Pons (tissue), 1 donor: ENCODE measurements around the gene CPN2.

Experiments
- DNase-seq: peaks from one replicate; pipeline ENCODE4 v3.0.0-alpha.2; 2016; ENCODE audit warnings: low spot score

The CPN2 gene, protein sequence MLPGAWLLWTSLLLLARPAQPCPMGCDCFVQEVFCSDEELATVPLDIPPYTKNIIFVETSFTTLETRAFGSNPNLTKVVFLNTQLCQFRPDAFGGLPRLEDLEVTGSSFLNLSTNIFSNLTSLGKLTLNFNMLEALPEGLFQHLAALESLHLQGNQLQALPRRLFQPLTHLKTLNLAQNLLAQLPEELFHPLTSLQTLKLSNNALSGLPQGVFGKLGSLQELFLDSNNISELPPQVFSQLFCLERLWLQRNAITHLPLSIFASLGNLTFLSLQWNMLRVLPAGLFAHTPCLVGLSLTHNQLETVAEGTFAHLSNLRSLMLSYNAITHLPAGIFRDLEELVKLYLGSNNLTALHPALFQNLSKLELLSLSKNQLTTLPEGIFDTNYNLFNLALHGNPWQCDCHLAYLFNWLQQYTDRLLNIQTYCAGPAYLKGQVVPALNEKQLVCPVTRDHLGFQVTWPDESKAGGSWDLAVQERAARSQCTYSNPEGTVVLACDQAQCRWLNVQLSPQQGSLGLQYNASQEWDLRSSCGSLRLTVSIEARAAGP

DNA sequence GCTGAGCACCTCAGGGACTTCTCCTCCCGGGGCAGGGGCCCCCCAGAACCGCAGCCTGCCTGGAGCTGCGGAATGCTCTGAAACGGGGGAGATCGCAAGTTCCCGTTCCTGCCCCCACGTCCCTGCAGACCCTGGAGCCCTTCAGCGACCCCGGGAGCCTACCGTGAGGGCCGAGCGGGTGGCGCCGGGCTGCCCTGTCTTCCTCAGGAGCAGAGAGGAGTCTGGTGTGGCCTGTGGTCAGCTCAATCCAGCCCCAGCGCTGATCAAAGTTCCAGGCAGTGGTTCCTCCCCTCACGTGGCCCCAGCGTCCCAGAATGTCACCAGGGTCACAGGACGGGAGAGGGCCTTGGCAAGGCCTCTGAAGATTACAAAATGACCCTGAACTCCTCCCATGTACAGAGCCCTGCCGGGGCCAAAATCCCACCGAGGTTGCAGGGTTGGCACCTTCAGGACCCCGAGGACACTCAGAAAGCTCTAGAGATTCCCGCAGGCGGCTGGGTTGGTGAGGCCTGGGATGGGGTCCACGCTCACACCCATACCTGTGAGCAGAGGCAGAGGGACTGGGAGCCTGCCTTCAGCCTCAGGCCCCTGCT lies at the start of gene CPN2:
Gene CPN2, minus strand, starts transcription at position 249 of the 593 bp plus-strand sequence. CDS start 8,626 bp downstream, outside the sequence.
- DNase-seq, result no peak

DNA sequence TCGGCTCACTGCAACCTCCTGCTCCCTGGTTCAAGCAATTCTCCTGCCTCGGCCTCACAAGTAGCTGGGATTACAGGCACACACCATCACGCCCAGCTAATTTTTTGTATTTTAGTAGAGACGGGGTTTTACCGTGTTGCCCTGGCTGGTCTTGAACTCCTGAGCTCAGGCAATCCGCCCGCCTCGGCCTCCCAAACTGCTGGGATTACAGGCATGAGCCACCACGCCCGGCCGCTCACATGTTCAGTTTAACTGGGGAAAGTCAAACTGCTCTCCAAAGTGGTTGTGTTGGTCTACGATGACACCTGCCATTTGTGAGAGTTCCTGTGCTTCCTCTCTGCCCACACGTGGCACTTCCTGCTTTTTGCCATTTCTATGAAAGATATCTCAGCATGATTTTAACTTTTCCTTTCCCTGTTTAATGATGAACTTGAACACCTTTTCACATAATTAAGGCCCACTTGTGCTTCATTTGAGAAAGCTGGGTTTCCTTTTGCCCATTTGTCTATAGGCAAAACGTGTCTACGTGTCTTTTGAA lies 48.8 kb upstream of the CPN2 start:
- no peak for DNase-seq

DNA sequence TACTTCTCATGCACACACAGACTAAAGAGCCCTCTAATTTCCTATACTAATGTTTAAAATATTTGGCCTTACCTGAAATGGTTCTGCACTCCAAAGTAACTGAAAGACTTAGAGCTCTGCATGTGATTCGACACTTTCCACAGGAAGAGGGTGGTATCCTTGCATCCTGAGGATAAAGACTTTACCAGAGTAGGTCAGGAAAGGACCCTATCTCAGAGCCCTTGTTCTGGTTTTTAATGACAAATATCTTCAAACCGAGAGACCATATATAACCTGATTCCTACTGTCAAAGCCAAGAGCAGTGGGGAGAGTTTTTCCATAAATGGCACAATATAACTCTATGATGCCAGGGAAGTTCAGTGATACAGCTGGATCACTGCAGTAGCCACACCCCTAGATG lies 48.0 kb upstream of the CPN2 start, which contains the start of gene GP5:
Gene GP5, minus strand, starts transcription at position 101 of the 400 bp plus-strand sequence. CDS start 984 bp downstream, outside the sequence.
- DNase-seq, result no peak

DNA sequence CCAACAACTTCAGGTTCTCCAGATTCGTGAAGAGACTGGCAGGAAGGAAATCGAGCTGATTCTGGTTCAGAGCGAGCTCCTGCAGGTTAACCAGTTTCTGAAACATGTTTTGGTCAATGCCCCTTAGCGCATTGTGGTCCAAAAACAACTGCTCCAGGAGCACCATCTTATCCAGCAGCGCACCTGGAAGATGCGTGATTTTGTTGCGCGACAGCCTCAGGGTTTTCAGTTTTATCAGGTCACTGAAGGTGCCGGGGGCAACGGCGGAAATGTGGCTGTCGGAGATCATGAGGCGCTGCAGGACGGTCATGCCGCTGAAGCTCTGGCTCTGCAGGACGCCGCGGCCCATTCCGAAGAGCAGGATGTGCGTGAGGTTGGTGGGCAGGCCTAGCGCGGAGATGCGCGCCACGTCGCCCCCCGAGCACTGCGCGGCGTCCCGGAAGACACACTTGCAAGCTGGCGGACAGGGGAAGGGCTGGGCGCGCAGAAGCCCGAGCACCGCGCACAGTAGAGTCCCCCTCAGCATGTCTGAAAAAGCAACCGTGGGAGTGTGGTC lies 46.7 kb upstream of the CPN2 start:
- DNase-seq, result no peak

DNA sequence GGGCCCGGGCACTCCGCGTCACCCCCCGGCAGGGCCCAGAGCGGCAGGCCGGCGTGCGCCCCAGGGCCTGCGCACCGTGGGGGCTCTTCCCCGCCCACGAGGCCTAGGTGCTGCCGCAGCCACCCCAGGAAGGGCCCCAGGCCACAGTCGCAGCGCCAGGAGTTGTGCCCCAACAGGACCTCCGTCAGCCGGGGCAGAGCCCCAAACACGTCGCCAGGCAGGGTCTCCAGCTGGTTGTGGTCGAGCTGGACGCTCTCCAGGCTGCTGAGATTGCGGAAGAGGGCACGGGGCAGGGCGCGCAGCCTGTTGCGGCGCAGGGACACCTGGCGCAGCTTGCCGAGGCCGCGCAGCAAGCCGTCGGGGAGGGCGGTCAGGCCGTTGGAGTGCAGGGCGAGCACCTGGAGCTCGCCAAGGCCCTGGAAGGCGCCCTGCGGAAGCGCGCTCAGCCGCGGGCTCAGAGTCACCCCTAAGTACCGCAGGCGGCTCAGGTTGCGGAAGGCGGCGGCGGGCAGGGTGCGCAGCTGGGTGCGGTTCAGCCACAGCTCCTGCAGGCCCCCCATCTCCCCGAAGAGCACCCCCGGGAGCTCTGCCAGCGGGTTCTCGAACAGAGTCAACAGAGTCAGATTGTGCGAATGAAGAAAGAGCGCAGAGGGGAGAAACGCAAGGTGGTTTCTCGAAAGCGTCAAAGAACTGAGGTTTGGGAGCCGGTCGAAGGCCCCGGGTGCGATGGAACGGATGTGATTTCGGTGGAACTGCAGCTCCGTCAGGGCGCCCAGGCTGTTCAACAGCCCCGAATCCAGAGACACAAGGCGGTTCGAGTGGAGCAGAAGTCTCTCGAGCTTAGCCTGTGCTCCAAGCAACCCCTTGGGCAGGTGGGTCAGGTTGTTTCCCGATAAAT lies 46.0 kb upstream of the CPN2 start:
- no peak for DNase-seq

DNA sequence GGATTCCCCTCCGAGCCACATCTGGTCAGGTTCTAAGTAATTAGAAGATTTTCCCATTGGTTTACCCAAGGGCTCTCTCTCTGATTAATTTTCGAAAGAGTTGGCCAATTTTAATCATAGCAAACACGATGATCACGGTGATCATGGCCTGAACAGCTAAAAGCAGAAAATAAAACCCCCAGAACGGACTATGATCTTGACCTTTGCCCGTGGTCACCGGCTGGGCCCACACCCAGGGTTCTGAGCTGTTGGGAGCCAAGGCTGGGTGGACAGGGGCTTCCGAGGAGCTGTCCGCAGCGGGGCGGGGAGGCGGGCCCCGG lies 45.4 kb upstream of the CPN2 start:
- no peak for DNase-seq

DNA sequence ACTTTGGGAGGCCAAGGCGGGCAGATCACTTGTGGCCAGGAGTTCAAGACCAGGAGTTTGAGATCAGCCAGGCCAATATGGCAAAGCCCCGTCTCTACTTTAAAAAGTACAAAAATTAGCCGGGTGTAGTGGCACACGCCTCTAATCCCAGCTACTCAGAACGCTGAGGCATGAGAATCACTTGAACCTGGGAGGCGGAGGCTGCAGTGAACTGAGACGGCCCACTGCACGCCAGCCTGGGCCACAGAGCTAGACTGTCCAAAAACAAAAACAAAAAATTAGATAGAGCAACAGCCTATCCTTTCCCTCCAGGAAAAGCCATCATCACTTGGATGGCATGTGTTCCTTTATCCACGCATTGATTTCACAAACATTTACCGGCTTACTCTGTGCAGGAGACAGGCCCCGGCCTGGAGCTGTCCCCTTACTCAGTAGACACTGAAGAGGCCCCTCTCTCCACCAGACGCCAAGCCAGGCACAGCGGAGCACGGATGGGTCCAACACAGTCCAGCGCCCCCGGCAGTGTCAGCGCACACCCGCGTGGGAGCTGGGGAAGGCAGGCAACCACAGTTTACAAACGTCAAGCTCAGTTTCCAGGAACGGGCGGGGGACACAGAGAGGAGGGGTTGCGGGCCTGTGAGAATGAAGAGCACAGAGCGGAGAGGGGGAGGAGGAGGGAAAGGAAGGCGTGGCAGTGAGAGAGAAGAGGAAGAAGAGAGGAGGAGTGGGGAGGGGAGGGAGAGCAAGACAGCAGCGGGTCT lies 44.8 kb upstream of the CPN2 start:
- DNase-seq, result no peak

DNA sequence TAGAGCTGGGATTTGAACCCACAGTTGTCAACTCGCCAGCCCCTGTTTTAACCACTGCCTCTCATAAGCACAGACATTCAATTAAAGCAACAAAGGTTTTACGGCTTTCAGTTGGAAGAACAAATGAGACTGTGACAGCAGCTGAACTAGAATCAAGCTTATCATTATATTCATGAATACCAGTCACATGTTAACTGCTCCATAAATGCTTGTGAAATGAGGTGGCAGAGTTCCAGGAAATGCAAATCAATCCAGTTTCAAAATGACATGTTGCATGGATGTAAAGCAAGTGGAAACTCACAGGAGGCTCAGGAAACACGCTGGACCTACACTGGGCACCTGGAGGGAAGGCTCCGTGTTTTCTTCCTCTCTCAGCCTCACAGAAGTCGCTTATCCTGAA lies 44.1 kb upstream of the CPN2 start:
- DNase-seq, result no peak

DNA sequence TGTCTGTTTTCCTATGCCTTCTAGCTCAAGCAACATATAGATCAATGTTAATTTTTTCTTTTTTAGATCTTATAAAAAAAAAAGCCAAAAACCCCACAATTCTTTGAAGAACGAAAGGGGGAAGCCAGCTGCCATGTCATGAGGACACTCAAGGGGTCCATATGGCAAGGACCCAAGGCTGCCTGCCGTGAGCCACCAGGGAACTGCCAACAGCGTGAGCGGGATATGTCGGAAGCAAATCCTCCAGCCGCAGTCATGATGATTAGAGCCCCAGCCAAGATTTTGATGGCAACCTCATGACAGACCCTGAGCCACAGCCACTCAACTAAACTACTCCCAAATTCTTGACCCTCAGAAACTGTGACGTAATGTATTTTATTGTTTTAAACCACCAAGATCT lies 41.4 kb upstream of the CPN2 start:
- no peak for DNase-seq

DNA sequence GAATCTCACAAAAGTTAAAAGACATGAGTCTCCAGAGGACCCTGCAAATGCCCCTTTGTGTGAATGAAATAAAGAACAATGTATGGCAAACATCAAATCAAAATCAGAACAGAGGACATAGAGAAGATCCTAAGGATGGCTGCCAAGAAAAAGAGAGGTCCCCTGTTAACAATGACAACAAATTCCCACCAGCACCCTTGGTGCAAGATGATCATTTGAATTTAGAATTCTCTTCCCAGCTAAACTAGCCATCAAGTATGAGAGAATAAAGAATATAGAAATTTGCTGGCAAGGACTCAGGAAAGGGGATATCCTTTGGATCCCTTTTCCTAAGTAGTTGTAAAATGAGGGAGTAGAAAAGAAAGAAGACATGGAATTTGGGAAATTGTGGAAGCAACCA lies 39.7 kb upstream of the CPN2 start:
- no peak for DNase-seq

DNA sequence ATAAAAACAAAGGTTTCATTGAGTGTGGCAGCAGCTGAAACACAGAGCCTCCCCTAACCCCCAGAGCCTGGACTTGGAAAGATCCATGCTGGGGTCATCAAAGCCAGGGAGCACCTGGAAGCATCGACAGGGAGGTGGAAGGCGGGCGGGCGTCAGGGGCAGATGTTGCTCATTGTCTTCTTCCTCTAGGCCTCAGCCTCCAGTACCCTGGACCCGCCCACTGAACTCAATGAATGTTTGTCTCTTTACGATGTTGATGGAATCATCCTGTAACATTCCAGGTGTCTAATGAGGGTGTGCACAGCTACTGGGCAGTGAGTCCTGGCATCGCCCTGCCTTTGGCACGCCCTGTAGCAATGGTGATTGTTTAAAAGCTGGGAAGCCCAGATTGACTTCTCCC lies 38.1 kb upstream of the CPN2 start:
- DNase-seq, result no peak

DNA sequence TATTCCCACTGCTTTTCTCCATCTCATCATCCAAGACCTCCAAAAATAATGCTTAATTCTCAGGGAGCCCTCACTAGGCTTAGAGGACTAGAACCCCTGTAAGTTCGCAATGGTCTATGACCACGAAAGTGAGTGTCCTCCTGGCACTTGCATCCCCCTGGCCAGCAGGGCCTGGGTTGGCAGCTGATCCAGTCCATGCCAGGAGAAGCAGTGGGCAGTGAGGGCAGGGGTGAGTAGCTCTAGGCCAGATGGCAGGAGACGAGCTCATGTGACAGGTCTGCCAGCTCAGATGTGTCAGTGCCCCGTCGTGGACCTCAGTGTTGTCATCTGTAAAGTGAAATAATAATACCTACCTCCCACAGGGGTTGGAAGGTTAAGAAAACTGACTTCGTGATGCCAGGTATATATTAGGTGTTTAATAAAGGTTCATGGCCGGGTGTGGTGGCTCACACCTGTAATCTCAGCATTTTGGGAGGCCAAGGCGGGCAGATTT lies 36.8 kb upstream of the CPN2 start:
- no peak for DNase-seq

DNA sequence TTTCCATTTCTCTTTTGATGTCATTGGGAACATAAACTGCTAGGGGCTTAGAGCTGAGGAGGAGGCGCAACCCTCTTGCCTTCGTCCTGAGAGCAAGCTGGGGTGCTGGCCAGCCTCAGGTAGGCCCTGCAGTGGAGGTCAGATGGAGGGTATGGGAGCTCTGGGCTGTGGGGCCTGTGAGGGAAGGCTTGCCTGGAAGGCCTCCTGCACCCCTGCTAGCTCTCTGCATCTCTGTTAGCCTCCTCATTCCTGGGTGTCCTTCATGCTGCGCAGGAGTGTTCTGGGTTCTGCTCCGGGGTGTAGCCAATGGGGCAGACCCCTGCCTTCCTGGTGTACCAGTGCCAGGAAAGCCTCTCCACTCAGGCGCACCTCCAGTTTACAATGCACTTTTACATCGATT lies 36.1 kb upstream of the CPN2 start:
- DNase-seq, result no peak

DNA sequence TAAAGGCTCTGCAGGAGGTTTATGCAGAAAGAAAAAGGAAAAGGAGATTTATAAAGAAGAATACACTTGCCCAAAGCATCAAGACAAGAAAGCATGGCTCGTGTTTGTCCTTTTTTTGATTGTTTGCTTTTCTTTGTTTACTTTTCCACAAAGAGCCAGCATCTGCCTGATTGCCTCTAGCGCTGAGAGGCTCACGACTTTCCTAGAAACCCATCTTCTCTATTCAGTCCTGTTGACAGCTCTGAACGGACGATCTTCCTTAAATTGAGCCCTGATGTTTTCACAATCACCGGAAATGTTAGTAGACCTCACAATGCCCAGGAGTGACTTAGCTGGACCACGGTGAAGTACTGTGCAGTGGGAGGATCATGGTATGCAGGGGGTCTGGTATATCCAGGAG lies 35.5 kb upstream of the CPN2 start:
- no peak for DNase-seq

DNA sequence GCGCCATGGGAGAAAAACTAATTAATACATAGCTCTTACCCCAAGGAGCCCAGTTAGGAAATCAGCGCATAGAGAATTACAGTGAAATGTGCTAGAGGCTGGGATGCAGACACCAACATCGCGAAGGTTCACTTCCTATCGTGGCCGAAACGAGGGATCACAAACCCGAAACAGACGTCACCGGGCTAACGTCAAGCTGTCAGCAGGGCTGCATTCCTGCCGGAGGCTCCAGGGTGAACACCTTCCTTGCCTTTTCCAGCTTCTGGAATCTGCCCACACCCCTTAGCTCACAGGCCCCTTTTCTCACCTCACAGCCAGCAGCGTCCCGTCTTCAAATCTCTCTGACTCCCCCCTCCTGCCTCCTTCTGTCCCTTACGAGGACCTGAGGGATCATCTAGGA lies 34.9 kb upstream of the CPN2 start:
- no peak for DNase-seq

DNA sequence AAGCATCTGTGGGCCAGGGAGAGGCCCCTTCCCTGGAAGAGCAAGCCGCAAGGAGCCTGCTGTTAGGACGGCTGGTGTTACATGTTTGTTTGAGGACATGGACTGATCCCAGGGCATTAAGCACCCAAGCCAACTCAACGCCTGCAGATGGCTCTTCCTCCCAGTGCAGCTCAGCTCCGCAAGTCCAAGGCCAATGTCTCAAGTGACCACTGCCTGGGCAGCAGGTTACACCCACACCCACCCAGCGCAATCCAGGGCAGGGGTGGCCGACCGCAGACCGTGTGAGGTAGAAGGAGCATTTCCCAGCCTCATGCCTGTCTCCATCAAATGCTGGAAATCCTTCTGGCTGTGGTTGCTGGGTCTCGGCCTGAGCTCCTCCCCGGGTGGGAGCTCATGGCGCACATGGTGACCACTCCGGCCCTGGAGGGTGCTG lies 33.5 kb upstream of the CPN2 start:
- no peak for DNase-seq

DNA sequence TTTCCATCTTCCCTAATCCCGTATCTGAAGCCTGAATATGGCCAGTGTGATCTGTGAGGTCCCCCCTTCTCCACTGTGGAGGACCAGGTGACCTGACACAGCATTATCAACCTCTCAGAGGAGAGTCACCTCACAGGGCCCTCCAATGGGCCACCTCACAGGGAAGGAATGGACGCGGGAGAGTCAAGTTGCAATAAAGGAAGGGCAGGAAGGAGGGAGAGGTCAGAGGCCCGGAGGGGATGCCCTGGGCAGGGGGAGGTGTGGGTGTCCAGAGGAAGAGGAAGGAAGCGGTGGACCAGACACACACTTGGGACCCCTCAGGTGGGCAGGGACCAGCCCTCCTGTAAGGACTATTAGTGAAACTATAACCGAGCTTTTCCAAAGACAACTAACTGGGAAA lies 33.0 kb upstream of the CPN2 start:
- no peak for DNase-seq

DNA sequence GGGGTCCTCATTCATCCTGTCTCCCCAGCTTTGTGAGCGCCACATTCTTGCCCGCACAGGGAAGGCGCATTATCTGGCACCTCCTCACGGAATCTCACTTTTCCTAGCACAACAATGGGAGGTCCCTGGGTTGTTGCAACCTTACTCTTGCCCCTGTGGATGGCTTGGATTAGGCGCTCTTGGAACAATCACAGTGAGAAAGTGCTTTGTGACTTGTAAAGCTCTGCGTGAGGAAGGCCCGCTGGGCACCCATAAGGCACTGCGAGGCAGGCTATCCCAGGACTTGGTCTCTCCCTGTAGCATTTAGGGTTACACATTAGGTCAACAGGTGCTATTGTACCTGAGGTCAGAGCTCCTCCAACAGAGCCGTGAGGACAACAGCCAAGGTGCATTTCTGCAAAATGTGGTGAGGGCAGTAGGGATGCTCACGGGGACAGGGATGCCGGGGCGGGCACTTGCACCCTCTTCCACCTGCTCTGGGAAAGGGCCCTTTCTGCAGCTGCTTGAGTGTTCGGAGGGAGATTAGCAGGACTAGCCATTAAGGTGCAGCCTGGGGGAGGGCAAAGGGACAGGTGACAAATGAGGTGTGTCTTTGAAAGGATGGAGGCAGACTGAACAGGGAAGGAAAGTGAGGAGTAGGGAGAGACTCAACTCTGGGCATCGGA lies 32.3 kb upstream of the CPN2 start:
- no peak for DNase-seq

DNA sequence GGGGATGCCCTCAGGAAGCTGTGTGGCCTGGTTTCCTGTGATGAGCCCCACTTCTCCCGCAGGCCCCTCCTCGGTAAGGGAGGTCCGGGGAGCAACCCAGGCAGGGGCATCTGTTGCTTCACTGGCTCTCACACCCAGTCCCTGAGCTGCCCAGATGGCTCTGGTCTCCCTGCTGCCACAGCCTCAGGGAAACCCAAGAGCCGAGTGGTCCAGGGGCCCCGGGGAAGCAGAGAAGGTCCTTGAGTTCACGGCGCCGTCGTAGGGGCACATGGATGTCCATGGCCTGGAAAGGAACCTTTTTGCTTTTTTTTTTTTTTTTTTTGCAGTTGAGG lies 31.7 kb upstream of the CPN2 start:
- DNase-seq, result no peak

DNA sequence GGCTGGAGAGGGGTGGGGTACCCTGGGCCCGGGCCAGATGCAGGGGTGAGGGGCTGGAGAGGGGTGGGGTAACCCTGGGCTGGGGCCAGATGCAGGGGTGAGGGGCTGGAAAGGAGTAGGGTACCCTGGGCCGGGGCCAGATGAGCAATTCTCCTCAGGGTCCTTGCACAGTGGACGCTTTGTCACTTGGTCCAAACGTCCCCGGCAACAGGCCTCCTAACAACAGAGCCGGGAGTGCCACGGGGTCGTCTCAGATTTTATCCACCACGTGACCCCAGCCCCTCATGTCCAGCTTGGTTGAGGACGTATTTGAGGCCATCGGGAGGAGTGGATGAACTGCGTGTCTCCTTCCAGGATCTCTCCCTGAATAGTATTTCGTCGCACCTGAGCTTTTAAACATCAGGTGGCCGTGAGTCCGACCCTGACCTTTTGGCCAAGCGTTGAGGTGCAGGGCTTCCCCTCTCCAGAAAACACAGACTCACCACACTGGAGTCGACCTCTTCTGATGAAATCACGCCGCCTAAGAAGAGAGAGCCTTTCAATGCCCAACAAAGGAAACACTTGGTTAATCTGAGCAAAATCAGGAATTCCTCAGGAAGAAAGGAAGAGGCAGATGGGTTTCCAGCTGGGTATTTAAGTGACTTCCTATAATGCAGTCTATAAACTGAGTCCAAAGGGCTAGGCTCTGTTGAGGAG lies 31.2 kb upstream of the CPN2 start:
- DNase-seq, result no peak
